Activated naive CD8-positive, alpha-beta T cell (primary cell): ENCODE data around the gene MORC2.

Experiments
- H3K27ac Mint-ChIP-seq: one replicate; pipeline ENCODE4 v1.8.0; 2021; ENCODE audit warnings: mixed read lengths
- H3K27me3 Mint-ChIP-seq: one replicate; pipeline ENCODE4 v1.8.0; 2021; ENCODE audit warnings: mixed read lengths
- H3K36me3 Mint-ChIP-seq: one replicate; pipeline ENCODE4 v1.8.0; 2021; ENCODE audit warnings: mixed read lengths
- H3K4me1 Mint-ChIP-seq: one replicate; pipeline ENCODE4 v1.8.0; 2021; ENCODE audit warnings: low read depth, mixed read lengths
- H3K4me3 Mint-ChIP-seq: one replicate; pipeline ENCODE4 v1.8.0; 2021; ENCODE audit warnings: mild to moderate bottlenecking, mixed read lengths
- H3K9me3 Mint-ChIP-seq: one replicate; pipeline ENCODE4 v1.8.0; 2021; ENCODE audit warnings: low read depth, mixed read lengths

The MORC2 gene

GRCh38 chr22:30918761-30919160 is 49.8 kb downstream of the MORC2 start:
- peaks cover 46% of the 10 kb centered on the region for H3K4me1 Mint-ChIP-seq
- no peak overlapping the region for H3K4me3 Mint-ChIP-seq
- peaks cover 11% of the 10 kb centered on the region for H3K36me3 Mint-ChIP-seq
- no peak overlapping the region for H3K27ac Mint-ChIP-seq
- H3K9me3 Mint-ChIP-seq = no peaks in the 10 kb centered on the region
- no peaks in the 10 kb centered on the region for H3K27me3 Mint-ChIP-seq

GRCh38 chr22:30910358-30910757 is 58.2 kb downstream of the MORC2 start:
- Mint-ChIP-seq H3K4me1 (peaks cover 3% of the 10 kb centered on the region), H3K9me3 (no peaks in the 10 kb centered on the region), H3K4me3 (no peak overlapping the region), H3K27ac (peak overlapping the region; percentile 1), H3K36me3 (peaks cover 15% of the 10 kb centered on the region), H3K27me3 (no peaks in the 10 kb centered on the region)

DNA sequence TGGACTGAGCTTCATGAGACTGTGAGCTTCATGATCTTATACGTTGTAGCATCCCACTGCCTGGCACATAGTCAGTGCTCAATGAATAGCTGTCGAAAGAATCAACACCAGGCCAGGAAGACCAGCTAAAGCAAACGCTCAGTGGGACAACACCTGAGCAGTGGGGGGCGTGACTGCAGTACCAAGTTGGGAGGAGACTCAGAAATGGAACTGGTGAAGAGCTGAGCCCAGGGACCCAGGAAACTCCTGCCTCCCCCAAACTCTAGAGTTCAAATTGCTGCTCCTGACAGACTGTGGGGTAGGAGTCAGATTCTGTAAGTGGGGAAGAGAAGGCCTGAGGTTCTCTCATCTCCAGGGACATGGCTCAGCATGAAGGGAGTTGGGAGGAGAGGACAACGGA is 59.3 kb downstream of the MORC2 start:
- Mint-ChIP-seq H3K27ac (no peak overlapping the region), H3K4me1 (peaks cover 3% of the 10 kb centered on the region), H3K4me3 (no peak overlapping the region), H3K36me3 (peaks cover 13% of the 10 kb centered on the region), H3K27me3 (no peaks in the 10 kb centered on the region), H3K9me3 (no peaks in the 10 kb centered on the region)

- peaks cover 16% of the 10 kb centered on the region for H3K36me3 Mint-ChIP-seq
- H3K4me3 Mint-ChIP-seq = no peak overlapping the region
- H3K4me1 Mint-ChIP-seq = peaks cover 2% of the 10 kb centered on the region
- H3K27ac Mint-ChIP-seq = no peak overlapping the region
- no peaks in the 10 kb centered on the region for H3K27me3 Mint-ChIP-seq
- no peaks in the 10 kb centered on the region for H3K9me3 Mint-ChIP-seq
Observed at GRCh38 chr22:30908051-30908461, 60.5 kb downstream of the MORC2 start.

DNA sequence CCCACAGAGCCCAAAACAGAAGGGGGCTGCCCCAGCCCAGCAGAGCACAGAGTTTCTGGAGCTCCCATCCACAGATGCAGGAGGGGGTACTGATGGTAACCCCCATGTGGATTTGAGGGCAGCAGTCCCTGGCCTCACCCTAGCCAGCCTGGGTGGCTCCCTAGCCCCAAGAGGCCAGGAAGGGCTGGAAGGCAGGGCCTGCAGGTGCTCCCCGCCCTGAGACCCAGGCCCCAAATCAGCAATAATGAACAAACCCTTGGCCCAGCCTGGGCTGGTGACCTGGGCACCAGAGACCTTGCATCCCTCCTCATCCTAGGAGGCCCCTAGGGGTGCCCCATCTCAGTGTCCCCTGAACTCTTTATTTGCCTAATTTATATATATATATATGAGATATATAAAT is 61.6 kb downstream of the MORC2 start:
- Mint-ChIP-seq H3K4me3 (no peak overlapping the region), H3K4me1 (peaks cover 5% of the 10 kb centered on the region), H3K9me3 (no peaks in the 10 kb centered on the region), H3K27ac (no peak overlapping the region), H3K36me3 (peaks cover 25% of the 10 kb centered on the region), H3K27me3 (no peaks in the 10 kb centered on the region)

GRCh38 chr22:30906411-30906810 is 62.2 kb downstream of the MORC2 start:
- Mint-ChIP-seq H3K4me3 (no peak overlapping the region), H3K9me3 (no peaks in the 10 kb centered on the region), H3K36me3 (peaks cover 27% of the 10 kb centered on the region)

DNA sequence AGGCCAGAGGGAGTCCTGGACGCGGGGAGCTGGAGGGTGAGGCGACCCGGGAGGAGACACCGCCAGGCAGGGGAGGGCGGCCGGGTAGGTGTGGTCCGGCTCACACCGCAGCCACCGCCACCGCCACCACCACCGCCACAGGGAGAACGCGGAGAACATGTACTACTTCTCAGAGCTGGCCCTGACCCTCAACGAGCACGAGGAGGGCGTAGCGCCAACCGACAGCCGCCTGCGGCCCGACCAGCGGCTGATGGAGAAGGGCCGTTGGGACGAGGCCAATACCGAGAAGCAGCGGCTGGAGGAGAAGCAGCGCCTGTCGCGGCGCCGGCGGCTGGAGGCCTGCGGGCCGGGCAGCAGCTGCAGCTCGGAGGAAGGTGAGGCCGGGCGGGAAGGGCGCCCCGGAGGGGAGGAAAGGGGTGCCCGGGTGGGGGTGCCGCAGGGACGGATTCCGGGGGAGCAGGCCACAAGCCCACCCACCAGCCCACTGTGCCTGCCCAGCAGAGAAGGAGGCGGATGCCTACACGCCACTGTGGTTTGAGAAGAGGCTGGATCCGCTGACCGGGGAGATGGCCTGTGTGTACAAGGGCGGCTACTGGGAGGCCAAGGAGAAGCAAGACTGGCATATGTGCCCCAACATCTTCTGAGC is 62.8 kb downstream of the MORC2 start:
- Mint-ChIP-seq H3K4me1 (peaks cover 5% of the 10 kb centered on the region), H3K9me3 (no peaks in the 10 kb centered on the region), H3K27me3 (no peaks in the 10 kb centered on the region), H3K27ac (no peak overlapping the region), H3K4me3 (no peak overlapping the region), H3K36me3 (peaks cover 25% of the 10 kb centered on the region)

More at GRCh38 chr22:30906411-30906810, 62.2 kb downstream of the MORC2 start:
- Mint-ChIP-seq H3K27me3 (no peaks in the 10 kb centered on the region), H3K27ac (no peak overlapping the region), H3K4me1 (peaks cover 5% of the 10 kb centered on the region)

- Mint-ChIP-seq H3K9me3 (no peaks in the 10 kb centered on the region), H3K36me3 (peaks cover 19% of the 10 kb centered on the region), H3K27ac (no peak overlapping the region), H3K27me3 (no peaks in the 10 kb centered on the region), H3K4me3 (no peak overlapping the region), H3K4me1 (peaks cover 5% of the 10 kb centered on the region)
Observed at GRCh38 chr22:30903876-30904460, 64.6 kb downstream of the MORC2 start.

DNA sequence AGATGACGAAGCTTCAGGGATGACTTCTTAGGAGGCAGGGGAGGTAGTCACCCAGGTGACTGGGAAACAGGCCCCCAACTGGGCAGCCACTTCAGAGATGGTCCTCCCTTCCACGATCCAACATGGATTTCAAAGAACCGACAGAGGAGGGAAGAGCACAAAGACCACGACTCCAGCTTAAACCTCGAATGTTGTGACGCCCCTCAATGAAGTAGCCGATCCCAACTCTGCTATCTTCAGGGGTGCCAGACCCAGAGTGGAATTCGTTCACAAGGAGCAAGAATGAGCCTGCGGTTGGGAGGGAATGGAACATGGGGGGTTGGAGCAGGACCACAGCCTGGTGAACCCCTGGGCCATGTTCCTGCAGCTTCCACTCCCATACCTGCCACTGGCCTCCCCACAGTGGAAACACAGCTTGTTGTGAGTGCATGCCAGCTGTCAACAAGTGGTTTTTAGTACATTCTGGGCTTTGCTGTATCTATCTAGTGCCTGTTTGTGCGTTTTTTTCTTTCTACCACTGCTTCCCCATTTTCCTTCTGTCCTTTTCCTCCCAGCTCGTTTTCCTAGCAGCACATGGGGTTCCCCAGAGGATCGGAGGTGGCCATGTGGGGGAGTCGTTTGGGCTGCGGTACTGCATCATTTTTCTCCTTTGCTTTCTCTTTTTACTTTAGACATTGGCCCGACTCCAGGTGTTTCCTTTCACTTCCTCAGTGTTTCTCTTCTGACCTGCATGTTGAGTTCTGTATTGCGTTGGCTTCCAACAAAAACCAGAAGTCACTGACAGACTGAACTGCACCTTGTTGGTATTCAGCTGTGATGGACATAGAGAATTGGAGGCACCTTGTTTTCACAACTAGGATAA is 65.8 kb downstream of the MORC2 start:
- Mint-ChIP-seq H3K36me3 (peaks cover 22% of the 10 kb centered on the region), H3K4me3 (no peak overlapping the region), H3K27me3 (no peaks in the 10 kb centered on the region), H3K9me3 (no peaks in the 10 kb centered on the region), H3K27ac (no peak overlapping the region), H3K4me1 (peaks cover 5% of the 10 kb centered on the region)

DNA sequence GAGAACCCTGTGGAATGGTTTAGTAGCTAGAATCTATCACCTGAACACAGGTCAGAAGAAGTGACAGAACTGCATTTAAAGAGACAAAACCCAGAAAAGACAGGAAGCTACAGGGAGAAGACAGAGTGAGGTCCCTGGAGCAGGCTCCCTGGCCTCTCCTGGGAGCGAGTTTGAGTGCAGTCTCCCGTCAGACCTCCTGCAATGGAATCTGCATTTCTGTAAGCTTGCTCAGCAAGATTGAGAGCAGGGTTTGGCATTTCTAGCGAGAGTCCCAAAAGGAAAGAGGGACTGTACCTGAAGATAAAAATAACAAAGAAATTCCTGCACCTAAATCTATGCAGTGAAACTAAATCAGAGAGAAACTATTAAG is 74.2 kb downstream of the MORC2 start:
- H3K36me3 Mint-ChIP-seq = peaks cover 8% of the 10 kb centered on the region
- H3K4me1 Mint-ChIP-seq = peaks cover 31% of the 10 kb centered on the region
- H3K4me3 Mint-ChIP-seq = peak overlapping the region; percentile 67
- H3K27ac Mint-ChIP-seq = peak overlapping the region; percentile 78
- no peaks in the 10 kb centered on the region for H3K9me3 Mint-ChIP-seq
- H3K27me3 Mint-ChIP-seq = no peaks in the 10 kb centered on the region

GRCh38 chr22:30893434-30894370 is 74.9 kb downstream of the MORC2 start:
- peak overlapping the region; percentile 67 for H3K4me3 Mint-ChIP-seq
- no peaks in the 10 kb centered on the region for H3K27me3 Mint-ChIP-seq
- peaks cover 31% of the 10 kb centered on the region for H3K4me1 Mint-ChIP-seq
- H3K9me3 Mint-ChIP-seq = no peaks in the 10 kb centered on the region
- peak overlapping the region; percentile 78 for H3K27ac Mint-ChIP-seq
- peaks cover 8% of the 10 kb centered on the region for H3K36me3 Mint-ChIP-seq

DNA sequence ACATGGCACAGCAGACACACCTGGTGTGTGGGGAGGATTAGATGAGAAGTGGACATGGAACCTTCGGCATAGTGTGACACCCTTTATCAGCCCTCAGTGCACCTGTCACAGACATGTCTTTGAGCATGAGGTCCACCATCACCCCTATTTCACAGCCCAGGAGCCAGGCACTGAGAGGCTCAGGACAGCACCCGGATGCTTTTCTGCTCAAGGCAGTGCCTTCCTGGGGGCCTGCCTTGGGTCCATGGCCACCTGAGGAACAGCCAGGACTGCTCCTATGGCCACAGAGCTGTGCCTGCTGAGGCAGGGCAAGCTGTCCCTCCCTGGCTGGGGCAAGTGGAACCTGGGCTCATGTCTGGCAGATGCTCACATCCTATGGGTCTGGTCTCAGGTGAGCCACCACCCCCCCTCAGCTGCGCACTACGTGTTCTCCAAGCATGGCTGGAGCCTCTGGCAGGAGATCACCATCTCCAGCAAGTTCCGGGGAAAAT is 75.8 kb downstream of the MORC2 start:
- no peak overlapping the region for H3K27ac Mint-ChIP-seq
- H3K36me3 Mint-ChIP-seq = peaks cover 5% of the 10 kb centered on the region
- no peaks in the 10 kb centered on the region for H3K27me3 Mint-ChIP-seq
- H3K4me1 Mint-ChIP-seq = peaks cover 31% of the 10 kb centered on the region
- H3K4me3 Mint-ChIP-seq = no peak overlapping the region
- H3K9me3 Mint-ChIP-seq = no peaks in the 10 kb centered on the region

DNA sequence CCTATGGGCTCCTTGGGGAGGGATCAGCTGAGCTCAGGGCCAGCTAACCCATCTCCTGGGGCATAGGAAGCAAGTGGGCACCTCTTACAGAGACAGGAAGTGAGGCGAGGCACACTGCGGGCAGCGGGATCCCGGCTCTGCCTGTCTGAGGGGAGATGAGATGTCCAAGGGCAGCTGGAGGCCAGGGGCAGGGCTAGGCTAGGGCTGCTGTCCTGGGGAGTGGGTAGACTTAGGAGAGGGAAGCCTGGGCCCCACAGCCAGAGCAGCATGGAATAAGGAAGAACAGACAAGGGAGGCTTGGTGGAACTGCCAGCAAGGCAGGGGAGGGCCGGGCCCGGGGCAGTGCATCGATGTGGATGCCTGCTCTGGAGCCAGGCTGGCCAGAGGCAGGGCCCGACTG is 76.3 kb downstream of the MORC2 start:
- Mint-ChIP-seq H3K27me3 (no peaks in the 10 kb centered on the region), H3K36me3 (peaks cover 4% of the 10 kb centered on the region), H3K4me3 (no peak overlapping the region), H3K4me1 (peaks cover 31% of the 10 kb centered on the region), H3K9me3 (no peaks in the 10 kb centered on the region), H3K27ac (no peak overlapping the region)

- no peaks in the 10 kb centered on the region for H3K27me3 Mint-ChIP-seq
- H3K4me3 Mint-ChIP-seq = no peak overlapping the region
- H3K36me3 Mint-ChIP-seq = peaks cover 2% of the 10 kb centered on the region
- peaks cover 31% of the 10 kb centered on the region for H3K4me1 Mint-ChIP-seq
- H3K9me3 Mint-ChIP-seq = no peaks in the 10 kb centered on the region
- peak overlapping the region; percentile 66 for H3K27ac Mint-ChIP-seq
Observed at GRCh38 chr22:30891781-30892180, 76.8 kb downstream of the MORC2 start.
